ENCODE data around the gene TNFAIP8L3.

TNFAIP8L3 gene

GRCh38 chr15:51077221-51078153, 17.2 kb downstream of the TNFAIP8L3 start:
- H3K4me3 ChIP-seq (ENCODE audit: low read length), result peak overlapping the region; percentile 58
- no peaks in the 10 kb centered on the region for H3K9me2 ChIP-seq (replicated peaks; ENCODE audit: insufficient read depth, low read length)
- H3K27me3 ChIP-seq (replicated peaks; ENCODE audit: insufficient read depth, low read length), result no peaks in the 10 kb centered on the region
- no peak for TF ChIP-seq CTCF (IDR thresholded peaks at IDR 0.05; ENCODE audit: low read length)
- TF ChIP-seq EZH2phosphoT487 (IDR thresholded peaks at IDR 0.05; ENCODE audit: low read length), result no peak
- no peak for TF ChIP-seq EZH2 (optimal IDR thresholded peaks at IDR 0.05; ENCODE audit: low read depth, low read length)
- H3K9ac ChIP-seq (ENCODE audit: low read length), result peak overlapping the region; percentile 67
- no peaks in the 10 kb centered on the region for H3F3A ChIP-seq (ENCODE audit: insufficient read depth, low read length)
- no peaks in the 10 kb centered on the region for H4K20me1 ChIP-seq (ENCODE audit: insufficient read depth, low read length)
- H2AFZ ChIP-seq (ENCODE audit: low read length), result peak overlapping the region; percentile 69
- no peaks in the 10 kb centered on the region for H3K9me3 ChIP-seq (replicated peaks; ENCODE audit: insufficient read depth, low read length)
- H3K36me3 ChIP-seq (replicated peaks; ENCODE audit: insufficient read depth, low read length), result no peaks in the 10 kb centered on the region
- DNase-seq, result peak; percentile 77
- peak overlapping the region; percentile 80 for H3K4me2 ChIP-seq (ENCODE audit: low read depth, low read length)
- peaks cover 13% of the 10 kb centered on the region for H3K4me1 ChIP-seq (ENCODE audit: low read length)
- H3K27ac ChIP-seq (ENCODE audit: low read length), result peak overlapping the region; percentile 68
- no peaks in the 10 kb centered on the region for H3K79me2 ChIP-seq (ENCODE audit: low read length)

- H3K4me2 ChIP-seq (ENCODE audit: low read depth, low read length), result peak overlapping the region; percentile 80
Measured at GRCh38 chr15:51076524-51077220, 18.0 kb downstream of the TNFAIP8L3 start.

More at GRCh38 chr15:51076524-51077220, 18.0 kb downstream of the TNFAIP8L3 start:
- no peak for TF ChIP-seq EZH2 (optimal IDR thresholded peaks at IDR 0.05; ENCODE audit: low read depth, low read length)
- TF ChIP-seq CTCF (IDR thresholded peaks at IDR 0.05; ENCODE audit: low read length), result no peak
- no peak for TF ChIP-seq EZH2phosphoT487 (IDR thresholded peaks at IDR 0.05; ENCODE audit: low read length)
- H3K36me3 ChIP-seq (replicated peaks; ENCODE audit: insufficient read depth, low read length), result no peaks in the 10 kb centered on the region
- H3K4me3 ChIP-seq (ENCODE audit: low read length), result peak overlapping the region; percentile 58; the same call in 1 of the 2 replicates
- H3K9ac ChIP-seq (ENCODE audit: low read length), result peak overlapping the region; percentile 67; the same call in 1 of the 2 replicates
- H3K9me3 ChIP-seq (replicated peaks; ENCODE audit: insufficient read depth, low read length), result no peaks in the 10 kb centered on the region
- no peaks in the 10 kb centered on the region for H3F3A ChIP-seq (ENCODE audit: insufficient read depth, low read length)
- H3K27me3 ChIP-seq (replicated peaks; ENCODE audit: insufficient read depth, low read length), result no peaks in the 10 kb centered on the region
- H3K27ac ChIP-seq (ENCODE audit: low read length), result no peak overlapping the region; the same call in 1 of the 2 replicates
- H3K9me2 ChIP-seq (replicated peaks; ENCODE audit: insufficient read depth, low read length), result no peaks in the 10 kb centered on the region
- peaks cover 13% of the 10 kb centered on the region for H3K4me1 ChIP-seq (ENCODE audit: low read length)
- no peak for DNase-seq
- H2AFZ ChIP-seq (ENCODE audit: low read length), result peak overlapping the region; percentile 69
- no peaks in the 10 kb centered on the region for H4K20me1 ChIP-seq (ENCODE audit: insufficient read depth, low read length)
- H3K79me2 ChIP-seq (ENCODE audit: low read length), result no peaks in the 10 kb centered on the region

Measured in MM.1S (cell line).